BLaER1 (cell line): ENCODE data around the gene NPHS1.
A peak's percentile ranks its signal among the peaks of the same experiment; 100 is the strongest.

ENCODE experiments used
- H3K27ac ChIP-seq: shearing (Covaris generic); formaldehyde crosslinking; 2 replicates; pipeline ENCODE4 v1.8.1; 2022
- H3K27me3 ChIP-seq: shearing (Covaris generic); formaldehyde crosslinking; 2 replicates; pipeline ENCODE4 v1.8.1; 2022
- H3K36me3 ChIP-seq: shearing (Covaris generic); formaldehyde crosslinking; 2 replicates; pipeline ENCODE4 v1.8.1; 2022
- H3K4me1 ChIP-seq: shearing (Covaris generic); formaldehyde crosslinking; 2 replicates; pipeline ENCODE4 v1.8.1; 2022
- H3K4me2 ChIP-seq: shearing (Covaris generic); formaldehyde crosslinking; 2 replicates; pipeline ENCODE4 v1.8.1; 2022
- H3K4me3 ChIP-seq: shearing (Covaris generic); formaldehyde crosslinking; 2 replicates; pipeline ENCODE4 v1.8.1; 2022
- H3K9ac ChIP-seq: shearing (Covaris generic); formaldehyde crosslinking; 2 replicates; pipeline ENCODE4 v1.8.1; 2022
- H3K9me3 ChIP-seq: shearing (Covaris generic); formaldehyde crosslinking; 2 replicates; pipeline ENCODE4 v1.8.1; 2022
- H4K20me1 ChIP-seq: shearing (Covaris generic); formaldehyde crosslinking; 2 replicates; pipeline ENCODE4 v1.8.1; 2022
- Cebpa-rat ChIP-seq: shearing (Covaris generic); IDR thresholded peaks from 2 replicates; pipeline ENCODE4 v1.8.1; 2022

NPHS1 gene

DNA sequence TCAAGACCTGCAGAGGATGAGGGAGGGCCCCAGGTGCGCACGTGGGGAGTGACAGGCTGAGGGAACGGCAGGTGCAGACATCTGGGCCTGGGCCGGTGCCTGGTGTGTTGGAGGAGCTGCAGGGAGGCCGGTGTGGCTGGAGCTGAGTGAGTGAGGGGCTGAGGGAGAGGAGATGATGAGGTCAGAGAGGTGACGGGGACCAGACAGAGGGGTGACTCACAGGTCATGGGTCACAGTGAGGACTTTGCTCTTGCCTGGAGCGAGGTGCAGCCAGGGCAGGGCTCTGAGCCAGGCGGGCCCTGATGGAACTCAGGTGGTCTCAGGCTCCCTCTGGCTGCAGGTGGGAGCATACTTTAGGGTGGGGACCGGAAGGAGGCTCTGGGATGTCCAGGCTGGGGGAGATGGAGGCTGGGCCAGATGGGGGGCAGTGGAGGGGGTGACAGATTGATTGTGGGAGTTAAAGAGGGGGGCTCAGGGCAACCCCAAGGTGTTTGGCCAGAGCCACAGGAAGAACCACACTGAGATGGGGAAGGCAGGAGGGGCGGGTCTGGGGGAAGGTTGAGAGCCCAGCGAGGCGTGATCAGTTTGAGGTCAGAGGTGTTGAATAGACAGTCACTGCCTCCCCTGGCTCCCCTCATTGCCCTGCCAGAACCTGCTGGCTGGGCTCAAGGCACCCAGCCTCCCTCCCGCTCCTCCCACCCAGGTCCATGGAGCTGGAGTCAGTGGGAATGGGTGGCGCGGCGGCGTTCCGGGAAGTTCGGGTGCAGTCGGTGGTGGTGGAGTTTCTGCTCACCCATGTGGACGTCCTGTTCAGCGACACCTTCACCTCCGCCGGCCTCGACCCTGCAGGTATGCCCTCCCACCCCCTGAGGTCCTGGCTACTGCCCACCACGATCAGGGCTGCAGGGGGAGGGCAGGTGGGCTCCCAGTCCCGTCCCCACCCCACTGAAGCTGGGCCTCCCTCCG is 68.6 kb downstream of the NPHS1 start:
- no peak for TF ChIP-seq Cebpa-rat
- Histone ChIP-seq H3K27ac (no peak overlapping the region), H3K27me3 (no peaks in the 10 kb centered on the region), H3K4me3 (no peak overlapping the region), H3K4me2 (peak overlapping the region; percentile 59), H3K36me3 (peaks cover 89% of the 10 kb centered on the region), H3K4me1 (peaks cover 22% of the 10 kb centered on the region), H4K20me1 (peaks cover 11% of the 10 kb centered on the region; the same call in 1 of the 2 replicates), H3K9ac (peak overlapping the region; percentile 48; the same call in 1 of the 2 replicates), H3K9me3 (no peaks in the 10 kb centered on the region)

DNA sequence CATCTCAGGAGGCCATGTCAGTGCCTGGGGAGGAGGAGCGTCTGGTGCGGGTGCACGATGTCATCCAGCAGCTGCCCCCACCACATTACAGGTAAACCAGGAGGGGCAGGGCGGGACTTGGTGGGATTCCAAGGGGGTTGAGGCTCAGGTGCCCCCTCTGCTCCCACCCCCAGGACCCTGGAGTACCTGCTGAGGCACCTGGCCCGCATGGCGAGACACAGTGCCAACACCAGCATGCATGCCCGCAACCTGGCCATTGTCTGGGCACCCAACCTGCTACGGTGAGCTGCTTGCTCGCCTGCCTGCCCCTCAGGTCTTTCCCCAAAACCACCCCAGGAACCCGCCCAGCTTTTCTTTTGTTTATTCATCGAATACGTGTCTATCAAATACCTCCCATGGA is 69.7 kb downstream of the NPHS1 start:
- H3K36me3 ChIP-seq: peaks cover 91% of the 10 kb centered on the region
- H3K9me3 ChIP-seq: no peaks in the 10 kb centered on the region
- H3K27me3 ChIP-seq: no peaks in the 10 kb centered on the region
- no peak overlapping the region for H3K4me3 ChIP-seq
- H3K4me1 ChIP-seq: peaks cover 25% of the 10 kb centered on the region
- peak overlapping the region; percentile 59 for H3K4me2 ChIP-seq
- no peak for TF ChIP-seq Cebpa-rat
- peak overlapping the region; percentile 48 for H3K9ac ChIP-seq
- peaks cover 19% of the 10 kb centered on the region; the same call in 1 of the 2 replicates for H4K20me1 ChIP-seq
- peak overlapping the region; percentile 44 for H3K27ac ChIP-seq

DNA sequence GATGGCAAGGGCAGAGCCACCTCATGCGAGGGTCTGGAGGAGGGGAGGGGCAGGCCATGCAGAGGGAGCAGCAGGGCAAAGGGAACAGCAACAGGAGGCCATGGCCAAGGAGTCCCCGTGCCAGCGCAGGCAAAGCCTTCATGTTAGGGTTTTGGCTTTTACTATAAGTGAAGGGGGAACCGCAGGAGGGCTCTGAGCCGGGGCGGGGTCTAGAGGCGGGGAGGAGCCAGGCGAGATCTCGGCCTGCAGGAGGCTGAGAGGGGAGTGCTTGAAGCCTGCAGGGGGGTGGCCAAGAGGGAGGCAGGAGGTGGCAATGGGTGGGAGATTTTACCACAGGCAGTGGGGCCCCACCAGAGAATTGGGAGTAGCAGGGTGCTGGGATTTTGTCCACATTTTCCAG is 70.7 kb downstream of the NPHS1 start:
- Histone ChIP-seq H4K20me1 (peaks cover 29% of the 10 kb centered on the region), H3K27me3 (no peaks in the 10 kb centered on the region), H3K4me2 (no peak overlapping the region), H3K9me3 (no peaks in the 10 kb centered on the region), H3K4me1 (peaks cover 34% of the 10 kb centered on the region), H3K36me3 (peaks cover 84% of the 10 kb centered on the region), H3K9ac (no peak overlapping the region), H3K27ac (no peak overlapping the region), H3K4me3 (no peak overlapping the region)
- TF ChIP-seq Cebpa-rat: no peak

DNA sequence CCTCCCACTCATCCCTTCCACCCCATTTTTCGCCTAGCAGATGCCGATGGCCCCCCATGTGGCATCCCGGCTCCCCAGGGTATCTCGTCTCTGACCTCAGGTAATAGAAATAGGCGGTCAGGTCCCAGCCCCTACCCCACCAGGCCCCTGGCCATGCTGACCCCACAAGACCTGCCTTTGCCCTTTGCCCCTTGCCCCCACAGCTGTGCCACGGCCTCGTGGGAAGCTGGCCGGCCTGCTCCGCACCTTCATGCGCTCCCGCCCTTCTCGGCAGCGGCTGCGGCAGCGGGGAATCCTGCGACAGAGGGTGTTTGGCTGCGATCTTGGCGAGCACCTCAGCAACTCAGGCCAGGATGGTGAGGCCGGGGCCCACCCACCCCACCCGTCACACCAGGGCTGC is 71.6 kb downstream of the NPHS1 start:
- Histone ChIP-seq H3K4me1 (peaks cover 41% of the 10 kb centered on the region), H3K9ac (no peak overlapping the region), H3K4me2 (no peak overlapping the region), H3K9me3 (no peaks in the 10 kb centered on the region), H3K36me3 (peaks cover 76% of the 10 kb centered on the region), H3K27ac (no peak overlapping the region), H3K27me3 (no peaks in the 10 kb centered on the region), H4K20me1 (peaks cover 34% of the 10 kb centered on the region), H3K4me3 (no peak overlapping the region)
- TF ChIP-seq Cebpa-rat: no peak

DNA sequence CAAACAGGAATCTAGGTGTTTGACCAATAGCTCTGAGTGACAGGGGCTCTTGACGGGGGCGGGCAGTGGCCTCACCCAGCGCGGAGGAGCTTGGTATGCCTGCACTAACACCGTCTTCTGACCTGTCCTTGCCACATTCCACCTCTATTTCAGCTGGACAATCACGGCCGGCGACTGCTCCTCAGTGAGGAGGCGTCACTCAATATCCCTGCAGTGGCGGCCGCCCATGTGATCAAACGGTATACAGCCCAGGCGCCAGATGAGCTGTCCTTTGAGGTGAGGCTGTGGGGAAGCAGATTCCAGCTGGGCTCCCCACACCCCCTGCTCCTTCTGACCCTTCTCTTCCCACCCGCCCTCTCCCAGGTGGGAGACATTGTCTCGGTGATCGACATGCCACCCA is 72.2 kb downstream of the NPHS1 start:
- H3K4me2 ChIP-seq: no peak overlapping the region
- H3K27me3 ChIP-seq: no peaks in the 10 kb centered on the region
- peaks cover 69% of the 10 kb centered on the region for H3K36me3 ChIP-seq
- H3K4me1 ChIP-seq: peaks cover 41% of the 10 kb centered on the region
- no peak overlapping the region for H3K9ac ChIP-seq
- no peak overlapping the region for H3K27ac ChIP-seq
- no peak for TF ChIP-seq Cebpa-rat
- H4K20me1 ChIP-seq: peaks cover 34% of the 10 kb centered on the region
- no peak overlapping the region for H3K4me3 ChIP-seq
- H3K9me3 ChIP-seq: no peaks in the 10 kb centered on the region

DNA sequence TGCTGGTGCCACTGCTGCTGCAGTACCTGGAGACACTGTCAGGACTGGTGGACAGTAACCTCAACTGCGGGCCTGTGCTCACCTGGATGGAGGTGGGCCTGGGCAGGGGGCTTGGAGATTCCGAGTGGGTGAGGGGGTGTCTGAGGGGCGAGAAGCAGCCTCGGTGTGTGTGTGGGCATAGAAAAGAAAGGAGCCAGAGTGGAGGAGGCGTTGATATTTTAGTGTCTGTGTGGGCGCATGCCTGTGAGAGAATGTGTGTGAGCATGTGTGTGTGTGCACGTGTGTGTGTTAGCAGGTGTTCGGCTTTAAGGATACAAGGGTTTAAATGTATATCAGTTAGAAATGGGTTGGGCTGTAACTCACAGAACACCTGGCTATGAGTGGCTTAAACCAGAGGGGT is 73.3 kb downstream of the NPHS1 start:
- Histone ChIP-seq H3K36me3 (peaks cover 64% of the 10 kb centered on the region), H3K4me1 (peaks cover 48% of the 10 kb centered on the region), H3K9me3 (no peaks in the 10 kb centered on the region), H3K4me2 (no peak overlapping the region), H3K4me3 (no peak overlapping the region), H3K27ac (no peak overlapping the region), H4K20me1 (peaks cover 34% of the 10 kb centered on the region), H3K27me3 (no peaks in the 10 kb centered on the region), H3K9ac (no peak overlapping the region)
- no peak for TF ChIP-seq Cebpa-rat

DNA sequence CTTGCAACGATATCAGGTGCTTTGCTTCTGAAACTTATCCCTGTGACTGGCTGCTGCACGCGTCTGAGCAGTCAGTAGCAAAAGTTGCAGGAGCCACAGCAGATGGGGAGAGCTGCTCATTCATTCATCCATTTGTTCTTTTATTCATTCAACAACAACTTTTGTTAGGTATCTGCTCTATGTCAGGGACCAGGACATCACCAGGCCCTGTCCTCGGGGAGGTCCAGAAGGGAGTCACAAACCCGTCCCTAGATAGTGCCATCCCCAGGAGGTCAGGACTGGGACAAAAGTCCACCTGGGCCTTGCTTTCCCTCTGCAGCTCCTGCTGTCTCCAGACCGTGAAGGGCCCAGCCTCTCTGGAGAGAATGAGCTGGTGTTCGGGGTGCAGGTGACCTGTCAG is 74.3 kb downstream of the NPHS1 start:
- Histone ChIP-seq H3K9me3 (no peaks in the 10 kb centered on the region), H3K9ac (no peak overlapping the region), H3K27me3 (no peaks in the 10 kb centered on the region), H4K20me1 (peaks cover 34% of the 10 kb centered on the region), H3K4me2 (no peak overlapping the region), H3K4me1 (peaks cover 38% of the 10 kb centered on the region), H3K4me3 (no peak overlapping the region), H3K27ac (peak overlapping the region; percentile 3; the same call in 1 of the 2 replicates), H3K36me3 (peaks cover 55% of the 10 kb centered on the region)
- no peak for TF ChIP-seq Cebpa-rat

DNA sequence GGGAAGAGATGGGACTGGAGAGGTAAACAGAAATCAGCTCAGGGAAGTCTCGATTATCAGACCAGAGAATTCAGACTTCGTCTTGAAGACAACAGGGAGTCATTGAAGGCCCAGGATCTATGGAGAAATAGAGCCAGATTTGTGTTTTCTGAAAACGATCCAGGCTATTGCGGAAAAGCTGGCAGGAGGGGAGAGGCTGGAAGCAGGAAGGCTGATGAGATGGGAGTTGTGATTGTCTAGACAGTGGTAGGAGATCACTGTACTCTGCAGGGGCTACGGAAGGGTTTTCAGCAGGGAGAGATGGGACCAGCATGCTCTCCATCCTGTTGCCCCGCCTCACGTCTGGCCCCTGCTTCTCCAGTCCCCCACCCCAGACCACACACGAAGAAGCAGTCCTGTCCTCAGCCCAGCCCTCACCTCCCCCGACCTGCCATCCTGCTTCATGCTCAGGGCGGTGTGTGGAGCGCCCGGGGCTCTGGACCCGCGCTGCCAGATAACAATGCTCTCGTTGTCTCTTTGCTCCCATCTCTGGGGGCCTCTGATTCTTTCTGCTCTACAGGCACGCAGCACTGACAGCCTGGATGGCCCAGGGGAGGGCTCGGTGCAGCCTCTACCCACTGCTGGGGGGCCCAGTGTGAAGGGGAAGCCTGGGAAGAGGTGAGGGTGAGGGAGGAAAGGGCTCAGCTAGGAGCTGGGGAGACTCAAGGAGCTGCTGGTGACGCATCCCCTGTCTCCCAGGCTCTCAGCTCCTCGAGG is 75.0 kb downstream of the NPHS1 start:
- H3K4me1 ChIP-seq: peaks cover 31% of the 10 kb centered on the region
- H4K20me1 ChIP-seq: peaks cover 34% of the 10 kb centered on the region
- peaks cover 48% of the 10 kb centered on the region for H3K36me3 ChIP-seq
- 0 out of 2 replicates have a peak overlapping the region, but pooled peaks have one; percentile 22 for H3K27ac ChIP-seq
- H3K4me3 ChIP-seq: no peak overlapping the region; the same call in 1 of the 2 replicates
- peak overlapping the region; percentile 92 for H3K4me2 ChIP-seq
- no peaks in the 10 kb centered on the region for H3K27me3 ChIP-seq
- TF ChIP-seq Cebpa-rat: no peak
- H3K9me3 ChIP-seq: no peaks in the 10 kb centered on the region
- H3K9ac ChIP-seq: peak overlapping the region; percentile 77; the same call in 1 of the 2 replicates

DNA sequence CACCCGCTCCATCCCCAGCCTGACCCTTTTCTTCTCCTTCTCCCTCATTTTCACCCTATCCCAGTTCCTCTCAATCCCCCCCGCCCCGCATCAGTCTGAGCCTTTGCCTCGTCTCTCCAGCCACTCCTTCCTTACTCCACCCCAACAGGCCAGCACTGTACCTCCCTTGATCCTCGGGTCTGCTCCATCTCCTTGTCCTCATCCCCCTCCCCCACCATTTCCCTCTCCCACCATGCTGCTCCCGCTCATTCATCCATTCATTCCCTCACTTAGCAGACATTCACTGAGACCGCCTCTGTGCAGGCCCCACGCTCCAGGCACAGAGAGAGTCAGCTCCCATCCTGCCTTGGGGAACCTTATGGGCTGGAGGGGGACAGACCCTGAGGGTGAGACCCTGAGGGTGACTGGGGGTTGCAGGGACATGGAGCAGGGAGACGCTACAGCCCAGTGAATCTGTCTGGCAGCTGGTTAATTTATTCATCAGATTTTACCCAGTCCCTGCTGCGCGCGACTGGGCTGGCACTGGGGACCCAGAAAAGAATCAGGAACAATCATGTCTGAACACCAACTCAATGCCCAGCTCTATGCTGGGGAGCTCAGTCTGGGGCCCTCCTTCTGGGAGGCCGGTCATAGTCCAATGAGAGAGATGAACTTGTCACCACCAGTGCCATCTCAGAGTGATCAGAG is 76.1 kb downstream of the NPHS1 start:
- no peak for TF ChIP-seq Cebpa-rat
- H3K27ac ChIP-seq: 0 out of 2 replicates have a peak overlapping the region, but pooled peaks have one; percentile 70
- H3K4me2 ChIP-seq: peak overlapping the region; percentile 92
- H3K36me3 ChIP-seq: peaks cover 38% of the 10 kb centered on the region
- no peaks in the 10 kb centered on the region for H3K27me3 ChIP-seq
- peak overlapping the region; percentile 77 for H3K9ac ChIP-seq
- peaks cover 29% of the 10 kb centered on the region for H4K20me1 ChIP-seq
- H3K9me3 ChIP-seq: no peaks in the 10 kb centered on the region
- H3K4me3 ChIP-seq: peak overlapping the region; percentile 75
- peaks cover 25% of the 10 kb centered on the region for H3K4me1 ChIP-seq
